GM19351 (cell line): ENCODE data around the gene GTF2H4.

ENCODE experiments used
- ATAC-seq: cut with Tn5 transposase; IDR thresholded peaks from one replicate; pipeline ENCODE4 v1.9.1; 2021; ENCODE audit warnings: mild to moderate bottlenecking, moderate library complexity; ENCODE audit not compliant: unreplicated experiment

The GTF2H4 gene

GRCh38 chr6:30951907-30952469 lies 44.0 kb downstream of the GTF2H4 start:
- ATAC-seq: no peak

GRCh38 chr6:30954631-30955366 lies 46.8 kb downstream of the GTF2H4 start:
- no peak for ATAC-seq

GRCh38 chr6:30955367-30956042 lies 47.5 kb downstream of the GTF2H4 start:
- no peak for ATAC-seq

- ATAC-seq: no peak
Measured at GRCh38 chr6:30957716-30958115, 49.7 kb downstream of the GTF2H4 start.

DNA sequence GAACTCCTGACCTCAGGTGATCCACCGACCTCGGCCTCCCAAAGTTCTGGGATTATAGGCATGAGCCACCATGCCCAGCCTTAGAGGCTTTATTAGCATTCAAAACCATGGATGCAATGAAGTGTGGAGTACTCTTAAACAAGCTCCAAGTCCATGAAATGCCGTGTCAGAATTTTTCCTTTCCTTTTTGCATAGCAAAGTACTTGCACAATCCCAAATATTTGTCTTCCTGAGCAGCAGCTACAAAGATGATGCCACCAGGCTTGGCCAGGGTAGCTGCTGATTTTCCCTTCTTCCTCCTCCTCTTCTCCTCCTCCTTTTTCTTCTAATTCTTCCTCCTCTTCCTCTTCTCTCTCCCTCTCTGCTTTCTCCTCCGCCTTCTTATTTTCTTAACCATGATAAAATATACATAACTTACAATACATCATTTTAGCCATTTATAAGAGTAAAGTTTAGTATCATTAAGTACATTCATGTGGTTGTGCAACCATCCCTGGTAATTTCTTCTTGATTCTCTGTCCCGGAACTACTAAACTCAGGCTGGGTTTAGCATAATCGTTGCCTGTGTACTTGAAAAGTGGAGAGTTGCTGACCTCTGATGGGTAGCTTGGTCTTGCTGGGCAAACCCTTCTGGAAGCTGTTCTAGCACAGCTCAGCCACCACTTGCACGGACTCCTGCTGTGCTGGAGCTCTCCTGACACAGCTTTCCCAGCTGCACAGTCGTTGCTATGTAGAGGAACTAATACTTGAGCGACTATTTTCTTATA lies 53.1 kb downstream of the GTF2H4 start:
- ATAC-seq: no peak

- ATAC-seq: no peak
Measured at GRCh38 chr6:30962716-30963115, 54.7 kb downstream of the GTF2H4 start.

DNA sequence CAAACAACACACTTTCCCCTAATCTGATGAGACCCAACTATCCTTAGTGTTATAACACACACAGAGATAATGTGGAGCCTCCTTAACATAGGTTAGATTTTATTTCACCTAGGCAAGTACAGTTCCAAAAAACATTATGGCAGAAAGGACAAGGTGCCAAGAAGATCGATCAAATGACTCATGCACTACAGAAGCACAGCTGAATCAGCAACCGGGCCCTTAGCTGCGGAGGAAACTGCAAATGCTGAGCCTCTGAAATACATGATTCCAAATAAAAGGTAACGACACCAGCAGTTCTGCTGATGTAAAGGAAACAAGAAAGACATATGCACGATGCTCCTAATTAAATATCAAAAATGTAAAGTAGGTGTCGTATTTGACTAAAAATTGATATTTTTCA lies 55.6 kb downstream of the GTF2H4 start:
- ATAC-seq: no peak
